GM12878 (cell line): ENCODE measurements around the gene MOV10L1. TPM values are rescaled to one million over a fixed set of nuclear protein-coding genes. Genes with fewer than 3 reads are reported as not detected.

Experiments used
- ATAC-seq: fragments of 200-7000 bp; cut with Tn5 transposase; 3 replicates; pipeline ENCODE4 v1.9.1; 2020; ENCODE audit warnings: mild to moderate bottlenecking, moderate library complexity
- BruUV-seq: library from RNA; stranded (reverse); fragments of 400-500 nt; replicated peaks from 2 replicates; lab custom pipeline; 2021; lab: Mats Ljungman, UMichigan
- CTCF ChIA-PET: fragments of 300-600 bp; sonication (Branson Sonifier 250); formaldehyde crosslinking; extraction: SDS; loops from one replicate; lab custom pipeline; 2021; ENCODE audit warnings: inconsistent platforms; lab: Yijun Ruan, JAX
- POLR2A ChIA-PET: fragments of 350-600 bp; formaldehyde crosslinking; extraction: SDS; loops from one replicate; lab custom pipeline; 2021; ENCODE audit warnings: inconsistent platforms; lab: Charles Lee
- RAD21 ChIA-PET: fragments of 300-600 bp; sonication (Branson Sonifier 250); formaldehyde crosslinking; loops from one replicate; lab custom pipeline; 2023; ENCODE audit warnings: antibody characterized with exemption; ENCODE audit not compliant: unreplicated experiment; lab: Charles Lee
- SMC1A ChIA-PET: fragments of 300-600 bp; sonication (Branson Sonifier 250); formaldehyde crosslinking; loops from one replicate; lab custom pipeline; 2023; ENCODE audit not compliant: unreplicated experiment, uncharacterized antibody; lab: Charles Lee
- DNase-seq: peaks from one replicate; pipeline ENCODE4 v3.0.0-alpha.2; 2011; ENCODE audit warnings: low read depth, low spot score
- FAIRE-seq: peaks from 3 replicates; lab custom pipeline; 2011; peaks lifted over from hg19 to GRCh38; lab: Jason Lieb, UNC
- H2AFZ ChIP-seq: 2 replicates; pipeline ENCODE4 v1.6.0; 2011; ENCODE audit warnings: low read depth, low read length, control low read depth; ENCODE audit not compliant: control insufficient read depth
- H3K27ac ChIP-seq: 2 replicates; pipeline ENCODE4 v1.5.1; 2011; ENCODE audit warnings: control low read depth; ENCODE audit not compliant: control insufficient read depth, insufficient read depth
- H3K27me3 ChIP-seq, 2 experiments: replicated peaks in 1 of 2; 2 replicates each; pipeline versions ENCODE4 v1.6.0 to v1.6.1; 2011; ENCODE audit warnings: low read length in 1 of 2; ENCODE audit not compliant: control insufficient read depth in 2 of 2, insufficient read depth in 2 of 2
- H3K36me3 ChIP-seq, 2 experiments: 2 replicates each; pipeline ENCODE4 v1.5.1; 2011; ENCODE audit warnings: low read length in 1 of 2; ENCODE audit not compliant: control insufficient read depth in 2 of 2, insufficient read depth in 2 of 2
- H3K4me1 ChIP-seq: 2 replicates; pipeline ENCODE4 v1.6.1; 2011; ENCODE audit warnings: mild to moderate bottlenecking, low read length, moderate library complexity, mixed read lengths; ENCODE audit not compliant: control insufficient read depth, insufficient read depth
- H3K4me2 ChIP-seq: 2 replicates; pipeline ENCODE4 v1.6.0; 2011; ENCODE audit warnings: control low read depth; ENCODE audit not compliant: control insufficient read depth, insufficient read depth
- H3K4me3 ChIP-seq: fragments of 200-600 bp; sonication (generic); 2 replicates; pipeline ENCODE4 v1.5.1; 2016
- H3K79me2 ChIP-seq: 2 replicates; pipeline ENCODE4 v1.6.0; 2011; ENCODE audit warnings: low read length; ENCODE audit not compliant: control insufficient read depth, insufficient read depth
- H3K9ac ChIP-seq: 2 replicates; pipeline ENCODE4 v1.8.0; 2011; ENCODE audit warnings: low read length, control low read depth, mixed read lengths; ENCODE audit not compliant: control insufficient read depth, insufficient read depth
- H3K9me3 ChIP-seq: replicated peaks from 3 replicates; pipeline ENCODE4 v1.5.1; 2011; ENCODE audit warnings: mild to moderate bottlenecking, low read length; ENCODE audit not compliant: control insufficient read depth, insufficient read depth
- H4K20me1 ChIP-seq: 2 replicates; pipeline ENCODE4 v1.6.0; 2011; ENCODE audit not compliant: control insufficient read depth, insufficient read depth
- BMI1 ChIP-seq: fragments of 450-650 bp; IDR thresholded peaks from 2 replicates; pipeline ENCODE4 v1.6.1; 2016; ENCODE audit warnings: mild to moderate bottlenecking, moderate library complexity, borderline replicate concordance
- CEBPB ChIP-seq, 2 experiments: fragments of 150-350 bp in 1 of 2; IDR thresholded peaks; 2 replicates each; pipeline ENCODE4 v1.6.1; 2012 to 2014; ENCODE audit warnings: low read depth in 2 of 2, low read length in 2 of 2, borderline replicate concordance in 1 of 2, inconsistent platforms in 1 of 2
- EZH2 ChIP-seq: IDR thresholded peaks from 2 replicates; pipeline ENCODE4 v1.6.1; 2012; ENCODE audit warnings: low read depth, mild to moderate bottlenecking, control low read depth, inconsistent platforms, low read length, borderline replicate concordance; ENCODE audit not compliant: control insufficient read depth
- FOXM1 ChIP-seq: IDR thresholded peaks from 2 replicates; pipeline ENCODE4 v1.6.1; 2012; ENCODE audit warnings: low read depth, mild to moderate bottlenecking, inconsistent platforms, low read length, moderate library complexity
- HDAC2 ChIP-seq: fragments of 200-600 bp; sonication (generic); IDR thresholded peaks from 2 replicates; pipeline ENCODE4 v1.6.1; 2017
- MTA2 ChIP-seq: fragments of 450-650 bp; IDR thresholded peaks from 2 replicates; pipeline ENCODE4 v1.6.1; 2016; ENCODE audit warnings: low read depth, mild to moderate bottlenecking, moderate library complexity
- MTA3 ChIP-seq: IDR thresholded peaks from 2 replicates; pipeline ENCODE4 v1.6.1; 2012; ENCODE audit warnings: low read length, inconsistent platforms, borderline replicate concordance
- MYB ChIP-seq: fragments of 150-350 bp; IDR thresholded peaks from 2 replicates; pipeline ENCODE4 v1.6.1; 2014; ENCODE audit warnings: mild to moderate bottlenecking, low read depth, low read length, borderline replicate concordance
- NR2F1 ChIP-seq: fragments of 450-650 bp; conservative IDR thresholded peaks from 2 replicates; pipeline ENCODE4 v1.6.1; 2017; ENCODE audit warnings: mild to moderate bottlenecking
- SMC3 ChIP-seq: IDR thresholded peaks from 2 replicates; pipeline ENCODE4 v1.6.1; 2011; ENCODE audit warnings: low read length, improper control_type of control experiment, borderline replicate concordance
- SUZ12 ChIP-seq: fragments of 200-600 bp; sonication (generic); IDR thresholded peaks from one replicate; pipeline ENCODE4 v1.6.1; 2018; ENCODE audit warnings: antibody characterized with exemption, mild to moderate bottlenecking; ENCODE audit not compliant: unreplicated experiment
- TCF12 ChIP-seq: IDR thresholded peaks from 2 replicates; pipeline ENCODE4 v1.6.1; 2011; ENCODE audit warnings: low read depth, mild to moderate bottlenecking, low read length
- WGBS: methylation state at CpG from one replicate; pipeline ENCODE4 v1.1.6; 2016; ENCODE audit warnings: low lambda C conversion rate; ENCODE audit not compliant: insufficient replicate concordance, insufficient coverage; ENCODE audit errors: missing lambda C conversion rate; 5-methylcytosine and 5-hydroxymethylcytosine counted together
- in situ Hi-C: fragments of 300-500 bp; cut with MboI; formaldehyde crosslinking; loops from 9 replicates; pipeline ENCODE4 v1.14.3; 2018; ENCODE audit warnings: mixed read lengths
- intact Hi-C: fragments of 100-400 bp; cut with micrococcal nuclease; formaldehyde crosslinking; loops from one replicate; pipeline ENCODE4 v1.14.2; 2022; ENCODE audit not compliant: unreplicated experiment
- polyA plus RNA-seq, 11 experiments: library from polyadenylated mRNA; depleted of rRNA in 4 of 11; unstranded in 6 of 11; stranded (reverse) in 5 of 11; fragments of >200 nt; fragmentation: Nextera tagmentation in 4 of 11; fragmentation: Illumina TruSeq in 1 of 11; extraction: Ambion mirVana in 4 of 11; extraction: Trizol in 1 of 11; gene quantifications; 1 replicate in 1 of 11; 2 replicates in 10 of 11; pipeline versions ENCODE4 v1.2.1 to v1.2.3, GENCODE V29; 2011 to 2016; ENCODE audit warnings: inconsistent platforms in 2 of 11, missing spikeins in 2 of 11, low read depth in 1 of 11
- total RNA-seq, 4 experiments: library from RNA; depleted of rRNA in 3 of 4; stranded (reverse); fragments of >200 nt in 3 of 4; fragmentation: Illumina TruSeq in 1 of 4; extraction: Trizol in 1 of 4; gene quantifications; 2 replicates each; pipeline versions ENCODE4 v1.2.1 to v1.2.3, GENCODE V29; 2013 to 2021
- TF ChIP-seq, protein P1 (sequence below): IDR thresholded peaks from 2 replicates; pipeline ENCODE4 v1.6.1; 2012; ENCODE audit warnings: improper control_type of control experiment, low read depth, low read length; ENCODE audit not compliant: insufficient replicate concordance

The MOV10L1 gene
- total and polyA plus RNA-seq, 10 of the 15 experiments (the other 5 are each of a cell fraction or from before 2014, with no cell fraction given) = 0.22 TPM; not detected in 9

DNA sequence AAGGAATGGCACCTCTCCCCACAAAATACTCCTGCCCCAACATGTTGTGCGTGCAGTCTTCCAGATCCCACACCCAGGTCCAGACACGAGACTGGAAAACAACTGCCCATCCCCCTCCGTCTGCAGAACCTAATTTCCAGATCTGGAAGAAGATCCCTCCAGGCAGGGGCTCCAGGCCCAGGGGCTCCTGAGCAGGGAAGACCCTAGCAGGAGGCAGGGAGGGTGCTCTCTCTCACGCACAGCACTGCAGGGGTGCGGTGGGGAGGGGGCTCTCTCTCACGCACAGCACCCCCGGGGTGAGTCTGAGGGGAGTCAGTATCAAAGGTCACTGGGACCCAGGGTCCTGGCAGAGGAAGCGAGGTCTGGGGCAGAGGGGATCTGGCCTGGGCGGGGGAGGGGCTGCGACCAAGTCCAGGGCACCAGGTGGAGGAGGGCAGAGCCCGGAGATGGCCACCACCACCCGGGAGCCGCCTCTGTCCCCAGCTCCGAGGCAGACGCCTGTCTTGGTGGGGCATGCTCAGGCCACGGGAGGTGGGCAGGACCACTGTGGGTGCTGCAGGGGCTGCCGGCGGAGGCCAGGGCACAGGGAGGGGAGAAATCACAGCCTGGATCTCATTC, 6.2 kb upstream of the MOV10L1 start:
- FAIRE-seq (no peak), DNase-seq (no peak), ATAC-seq (no peak)
- intact Hi-C loops (no loop called here), in situ Hi-C loops (no loop called here)
- H3K9ac ChIP-seq = no peak overlapping the region
- H4K20me1 ChIP-seq = no peaks in the 10 kb centered on the region
- H3K4me3 ChIP-seq = no peak overlapping the region
- H3K79me2 ChIP-seq = no peaks in the 10 kb centered on the region
- H3K36me3 ChIP-seq = no peaks in the 10 kb centered on the region
- ChIA-PET SMC1A (no interaction called here), CTCF (no interaction called here), RAD21 (no interaction called here), POLR2A (no interaction called here)
- 63% methylated on average over 11 of the region's 18 CpGs for WGBS
- H3K9me3 ChIP-seq = peaks cover 9% of the 10 kb centered on the region; the same call in 1 of the 3 replicates
- no peaks in the 10 kb centered on the region for H3K4me1 ChIP-seq
- BruUV-seq = no TSS peak
- H3K27me3 ChIP-seq = peaks cover 1 to 2% of the 10 kb centered on the region in 2 experiments; a peak in 2 of 4 replicates
- H3K27ac ChIP-seq = no peak overlapping the region
- no peak overlapping the region for H3K4me2 ChIP-seq
- TF ChIP-seq HDAC2 (no peak), MTA2 (no peak), NR2F1 (no peak), CEBPB (IDR thresholded peaks at IDR 0.05; ENCODE audit: borderline replicate concordance in 1 of 2, low read depth in 2 of 2, low read length in 2 of 2) (no peak), BMI1 (no peak), MYB (no peak), TCF12 (no peak)
- H2AFZ ChIP-seq = no peak overlapping the region

DNA sequence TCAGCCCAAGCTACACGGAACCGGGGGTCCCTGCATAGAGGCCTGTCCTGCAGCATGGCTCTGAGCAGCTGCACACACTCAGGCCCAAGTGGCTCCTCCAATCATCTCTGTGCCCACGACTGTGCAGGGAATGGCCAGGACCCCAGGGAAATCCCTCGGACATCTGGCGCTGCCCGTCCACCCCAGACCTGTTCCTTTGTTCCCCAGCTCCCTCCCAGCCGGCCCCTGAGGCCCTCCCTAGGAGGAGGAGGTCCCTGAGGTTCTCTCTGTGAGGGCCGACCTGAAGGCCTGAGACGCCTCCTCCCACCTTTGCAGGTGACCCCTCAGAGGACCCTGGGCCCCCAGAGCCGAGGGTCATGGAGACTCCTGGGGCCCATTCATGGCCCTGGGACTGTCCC, 5.7 kb upstream of the MOV10L1 start:
- no peaks in the 10 kb centered on the region for H3K79me2 ChIP-seq
- ATAC-seq = no peak
- H3K4me1 ChIP-seq = no peaks in the 10 kb centered on the region
- peaks cover 9% of the 10 kb centered on the region; the same call in 1 of the 3 replicates for H3K9me3 ChIP-seq
- ChIA-PET POLR2A (no interaction called here), RAD21 (no interaction called here), SMC1A (no interaction called here), CTCF (no interaction called here)
- no peak for DNase-seq
- no peak overlapping the region for H2AFZ ChIP-seq
- H3K4me2 ChIP-seq = no peak overlapping the region
- peaks cover 1 to 2% of the 10 kb centered on the region in 2 experiments; a peak in 2 of 4 replicates for H3K27me3 ChIP-seq
- H3K9ac ChIP-seq = no peak overlapping the region
- intact Hi-C loops = no loop called here
- no peaks in the 10 kb centered on the region for H4K20me1 ChIP-seq
- H3K36me3 ChIP-seq = no peaks in the 10 kb centered on the region
- no peak for FAIRE-seq
- H3K27ac ChIP-seq = no peak overlapping the region
- H3K4me3 ChIP-seq = no peak overlapping the region
- BruUV-seq = no TSS peak
- WGBS = 34% methylated on average over 10 of the region's 10 CpGs
- in situ Hi-C loops = no loop called here
- TF ChIP-seq SMC3 = no peak
- TF ChIP-seq, protein P1, sequence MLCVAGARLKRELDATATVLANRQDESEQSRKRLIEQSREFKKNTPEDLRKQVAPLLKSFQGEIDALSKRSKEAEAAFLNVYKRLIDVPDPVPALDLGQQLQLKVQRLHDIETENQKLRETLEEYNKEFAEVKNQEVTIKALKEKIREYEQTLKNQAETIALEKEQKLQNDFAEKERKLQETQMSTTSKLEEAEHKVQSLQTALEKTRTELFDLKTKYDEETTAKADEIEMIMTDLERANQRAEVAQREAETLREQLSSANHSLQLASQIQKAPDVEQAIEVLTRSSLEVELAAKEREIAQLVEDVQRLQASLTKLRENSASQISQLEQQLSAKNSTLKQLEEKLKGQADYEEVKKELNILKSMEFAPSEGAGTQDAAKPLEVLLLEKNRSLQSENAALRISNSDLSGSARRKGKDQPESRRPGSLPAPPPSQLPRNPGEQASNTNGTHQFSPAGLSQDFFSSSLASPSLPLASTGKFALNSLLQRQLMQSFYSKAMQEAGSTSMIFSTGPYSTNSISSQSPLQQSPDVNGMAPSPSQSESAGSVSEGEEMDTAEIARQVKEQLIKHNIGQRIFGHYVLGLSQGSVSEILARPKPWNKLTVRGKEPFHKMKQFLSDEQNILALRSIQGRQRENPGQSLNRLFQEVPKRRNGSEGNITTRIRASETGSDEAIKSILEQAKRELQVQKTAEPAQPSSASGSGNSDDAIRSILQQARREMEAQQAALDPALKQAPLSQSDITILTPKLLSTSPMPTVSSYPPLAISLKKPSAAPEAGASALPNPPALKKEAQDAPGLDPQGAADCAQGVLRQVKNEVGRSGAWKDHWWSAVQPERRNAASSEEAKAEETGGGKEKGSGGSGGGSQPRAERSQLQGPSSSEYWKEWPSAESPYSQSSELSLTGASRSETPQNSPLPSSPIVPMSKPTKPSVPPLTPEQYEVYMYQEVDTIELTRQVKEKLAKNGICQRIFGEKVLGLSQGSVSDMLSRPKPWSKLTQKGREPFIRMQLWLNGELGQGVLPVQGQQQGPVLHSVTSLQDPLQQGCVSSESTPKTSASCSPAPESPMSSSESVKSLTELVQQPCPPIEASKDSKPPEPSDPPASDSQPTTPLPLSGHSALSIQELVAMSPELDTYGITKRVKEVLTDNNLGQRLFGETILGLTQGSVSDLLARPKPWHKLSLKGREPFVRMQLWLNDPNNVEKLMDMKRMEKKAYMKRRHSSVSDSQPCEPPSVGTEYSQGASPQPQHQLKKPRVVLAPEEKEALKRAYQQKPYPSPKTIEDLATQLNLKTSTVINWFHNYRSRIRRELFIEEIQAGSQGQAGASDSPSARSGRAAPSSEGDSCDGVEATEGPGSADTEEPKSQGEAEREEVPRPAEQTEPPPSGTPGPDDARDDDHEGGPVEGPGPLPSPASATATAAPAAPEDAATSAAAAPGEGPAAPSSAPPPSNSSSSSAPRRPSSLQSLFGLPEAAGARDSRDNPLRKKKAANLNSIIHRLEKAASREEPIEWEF = no peak
- no peak for TF ChIP-seq FOXM1
- TF ChIP-seq EZH2 = no peak
- no peak for TF ChIP-seq SUZ12
- TF ChIP-seq MTA3 = no peak
